PC-9 (cell line): ENCODE data around the gene SCCPDH.

Experiments
- EZH2 ChIP-seq: fragments of 200-600 bp; sonication (generic); IDR thresholded peaks from 2 replicates; pipeline ENCODE4 v1.8.0; 2017; ENCODE audit warnings: antibody characterized with exemption, low read depth
- TF ChIP-seq, protein P1 (sequence below): fragments of 200-600 bp; sonication (generic); conservative IDR thresholded peaks from 2 replicates; pipeline ENCODE4 v1.6.1; 2017; ENCODE audit warnings: mixed run types, antibody characterized with exemption, mild to moderate bottlenecking, moderate library complexity

DNA sequence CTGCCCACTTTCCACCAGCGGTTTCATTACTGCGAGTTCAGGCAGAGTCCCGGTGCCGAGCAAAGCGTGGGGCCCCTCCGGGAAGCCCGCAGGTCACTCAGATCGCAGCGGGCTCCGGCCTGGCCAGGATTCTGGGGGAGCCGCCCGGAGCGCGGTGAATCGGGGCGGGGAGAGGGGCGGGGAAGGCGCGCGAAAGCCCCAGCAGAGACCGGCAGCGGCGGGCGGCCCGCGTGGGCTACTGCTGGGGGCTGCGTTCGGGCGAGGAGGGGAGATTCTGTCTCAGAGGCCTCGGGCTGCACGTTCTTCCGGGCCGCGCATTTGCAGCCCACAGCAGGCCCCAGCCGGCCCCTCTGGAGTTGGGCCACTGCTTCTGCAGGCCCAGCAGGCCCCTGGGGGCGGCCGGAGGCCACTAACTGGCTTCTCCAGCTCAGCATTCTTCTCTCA, 64.7 kb downstream of the SCCPDH start:
- TF ChIP-seq, protein P1, sequence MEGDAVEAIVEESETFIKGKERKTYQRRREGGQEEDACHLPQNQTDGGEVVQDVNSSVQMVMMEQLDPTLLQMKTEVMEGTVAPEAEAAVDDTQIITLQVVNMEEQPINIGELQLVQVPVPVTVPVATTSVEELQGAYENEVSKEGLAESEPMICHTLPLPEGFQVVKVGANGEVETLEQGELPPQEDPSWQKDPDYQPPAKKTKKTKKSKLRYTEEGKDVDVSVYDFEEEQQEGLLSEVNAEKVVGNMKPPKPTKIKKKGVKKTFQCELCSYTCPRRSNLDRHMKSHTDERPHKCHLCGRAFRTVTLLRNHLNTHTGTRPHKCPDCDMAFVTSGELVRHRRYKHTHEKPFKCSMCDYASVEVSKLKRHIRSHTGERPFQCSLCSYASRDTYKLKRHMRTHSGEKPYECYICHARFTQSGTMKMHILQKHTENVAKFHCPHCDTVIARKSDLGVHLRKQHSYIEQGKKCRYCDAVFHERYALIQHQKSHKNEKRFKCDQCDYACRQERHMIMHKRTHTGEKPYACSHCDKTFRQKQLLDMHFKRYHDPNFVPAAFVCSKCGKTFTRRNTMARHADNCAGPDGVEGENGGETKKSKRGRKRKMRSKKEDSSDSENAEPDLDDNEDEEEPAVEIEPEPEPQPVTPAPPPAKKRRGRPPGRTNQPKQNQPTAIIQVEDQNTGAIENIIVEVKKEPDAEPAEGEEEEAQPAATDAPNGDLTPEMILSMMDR: no peak
- no peak for TF ChIP-seq EZH2
